Stimulated activated CD4-positive, alpha-beta T cell treated with anti-CD3 and anti-CD28 coated beads, Interleukin-15, amount 100 ng/mL, for 1 hour (primary cell): ENCODE measurements around the gene ITGA11.

Experiments used
- DNase-seq, 2 donors: peaks; one replicate each; pipeline ENCODE4 v3.0.0-alpha.2; 2020; ENCODE audit warnings: low read depth in 1 of 2, low spot score in 1 of 2

Gene ITGA11

GRCh38 chr15:68333775-68334470 lies 98.0 kb downstream of the ITGA11 start:
- no peak for DNase-seq

GRCh38 chr15:68332266-68332665 lies 99.7 kb downstream of the ITGA11 start:
- no peak for DNase-seq

- DNase-seq, result no peak
Measured at GRCh38 chr15:68330901-68331300, 101.1 kb downstream of the ITGA11 start.

GRCh38 chr15:68330416-68330815 lies 101.5 kb downstream of the ITGA11 start:
- no peak for DNase-seq

GRCh38 chr15:68328964-68329363 lies 103.0 kb downstream of the ITGA11 start:
- DNase-seq, result no peak

GRCh38 chr15:68328443-68328842 lies 103.5 kb downstream of the ITGA11 start:
- DNase-seq, result no peak

- no peak for DNase-seq
Measured at GRCh38 chr15:68326711-68327354, 105.1 kb downstream of the ITGA11 start.

- DNase-seq, result no peak
Measured at GRCh38 chr15:68325726-68326125, 106.2 kb downstream of the ITGA11 start.

- no peak for DNase-seq
Measured at GRCh38 chr15:68322796-68323195, 109.2 kb downstream of the ITGA11 start.

GRCh38 chr15:68321229-68321628 lies 110.7 kb downstream of the ITGA11 start:
- no peak for DNase-seq

GRCh38 chr15:68319997-68320396 lies 112.0 kb downstream of the ITGA11 start:
- DNase-seq, result no peak

GRCh38 chr15:68318931-68319909 lies 112.7 kb downstream of the ITGA11 start:
- DNase-seq, result no peak

- no peak for DNase-seq
Measured at GRCh38 chr15:68318008-68318835, 113.7 kb downstream of the ITGA11 start.

- no peak for DNase-seq
Measured at GRCh38 chr15:68317281-68318007, 114.5 kb downstream of the ITGA11 start.

GRCh38 chr15:68316061-68316804 lies 115.7 kb downstream of the ITGA11 start:
- DNase-seq, result no peak

GRCh38 chr15:68315495-68316031 lies 116.4 kb downstream of the ITGA11 start:
- no peak for DNase-seq

GRCh38 chr15:68315035-68315434 lies 116.9 kb downstream of the ITGA11 start:
- no peak for DNase-seq

GRCh38 chr15:68314563-68314962 lies 117.4 kb downstream of the ITGA11 start:
- DNase-seq, result no peak
